ENCODE data around the gene RPS23.
A peak's percentile ranks its signal among the peaks of the same experiment; 100 is the strongest.

Gene RPS23

DNA sequence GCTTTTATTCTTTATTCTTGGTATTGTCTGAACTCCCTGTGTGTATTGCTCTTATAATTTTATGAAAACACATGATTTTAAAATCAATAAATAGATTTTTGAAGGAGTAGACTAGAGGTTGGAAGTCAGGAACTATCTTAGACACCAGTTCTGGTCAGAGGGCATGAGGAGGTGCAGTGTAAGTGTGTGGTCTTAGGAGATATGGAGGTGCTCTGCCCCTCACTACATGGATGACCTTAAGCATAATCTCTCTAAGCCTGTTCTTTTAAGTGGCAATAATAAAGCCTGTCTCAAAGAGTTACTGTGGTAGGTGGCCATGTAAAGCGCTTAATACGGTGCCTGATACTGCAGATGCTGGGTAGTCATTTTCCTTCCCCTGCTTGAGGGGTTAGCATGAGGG, 34.0 kb downstream of the RPS23 start:
- no peak for DNase-seq

DNA sequence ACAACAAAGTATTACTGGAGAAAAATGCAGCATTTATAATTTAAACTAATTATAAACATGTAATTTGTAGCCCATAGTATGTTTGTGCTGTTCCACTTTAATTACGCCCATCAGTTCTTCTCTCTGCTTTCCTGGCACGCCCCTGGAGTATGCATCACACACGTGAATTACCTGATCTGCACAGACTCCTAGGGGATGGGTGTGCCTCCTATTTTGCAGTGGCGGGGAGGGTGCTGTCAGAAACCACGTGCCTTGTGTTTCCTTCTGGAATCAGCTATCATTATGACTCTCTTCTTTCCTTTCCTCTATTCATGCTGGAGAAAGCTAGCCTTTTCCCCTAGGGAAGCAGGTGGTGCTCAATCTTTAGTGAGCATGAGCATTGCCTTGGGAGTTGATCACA, 43.3 kb downstream of the RPS23 start:
- DNase-seq = no peak

DNA sequence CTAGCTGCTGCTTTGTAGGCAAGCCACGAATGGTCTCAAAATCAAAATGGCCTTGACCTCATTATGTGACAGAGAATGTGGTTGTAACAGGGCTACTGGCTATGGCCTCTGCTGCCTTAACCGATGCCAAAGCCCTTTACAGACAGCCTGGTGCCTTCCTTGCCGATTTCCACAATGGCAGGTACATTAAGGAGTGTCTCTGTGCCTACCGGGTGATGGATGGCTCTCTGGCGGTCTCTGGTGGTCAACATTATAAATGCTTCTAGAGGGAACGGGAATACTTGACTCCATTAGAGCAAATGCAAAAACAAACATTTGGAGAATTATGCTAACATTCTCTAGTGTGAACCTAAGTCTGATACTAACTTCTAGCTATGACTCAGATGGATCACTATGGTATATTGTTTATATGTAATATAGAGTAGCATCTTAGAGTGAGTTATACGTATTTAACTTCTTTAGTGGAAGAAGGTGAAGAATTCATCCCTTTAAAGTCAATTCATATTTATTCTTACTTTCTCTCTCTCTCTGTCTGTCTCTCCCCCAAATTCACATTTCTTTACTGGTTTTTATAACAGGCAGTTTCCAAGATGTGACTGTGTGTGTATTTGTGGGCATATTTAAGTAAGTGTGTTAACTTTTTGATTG, 52.5 kb downstream of the RPS23 start:
- peak; percentile 17 for DNase-seq

Data from NCI-H187 treated with DMSO at 0.1 percent for 48 hours (cell line).